Fibroblast of peridontal ligament (primary cell): ENCODE data around the gene RASGEF1B.
"Not testable (repeated sequence)": the region's sequence is repeated elsewhere in the genome, so short reads cannot be mapped to it uniquely, and the experiment has no call there.

Experiments
- DNase-seq: peaks from one replicate; pipeline ENCODE4 v3.0.0-alpha.2; 2010; ENCODE audit errors: extremely low read depth

RASGEF1B gene

DNA sequence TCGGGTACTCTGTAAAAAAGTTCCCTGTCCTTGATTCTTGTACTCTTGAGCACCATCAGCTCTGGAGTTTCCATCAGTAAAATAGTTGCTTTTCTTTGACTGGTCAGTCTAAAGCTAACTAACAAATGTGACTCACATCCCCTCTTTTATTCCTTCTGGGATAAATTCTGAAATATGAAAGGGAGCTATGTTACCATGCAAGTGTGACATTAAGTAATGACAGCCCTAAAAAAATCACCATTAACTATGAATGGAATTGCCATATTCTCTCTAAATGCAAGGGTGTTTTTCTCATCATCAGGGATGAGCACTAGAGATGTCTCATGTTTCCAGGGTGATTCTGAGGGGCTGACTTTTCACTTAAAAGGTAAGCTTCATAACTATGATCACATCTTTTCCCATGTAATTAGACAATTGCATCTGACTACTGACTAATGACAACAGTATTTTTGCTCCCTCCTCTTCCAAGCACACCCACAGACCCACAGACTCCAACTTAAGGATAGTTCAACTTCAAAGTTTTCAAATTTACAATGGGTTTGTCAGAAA is 26.9 kb upstream of the RASGEF1B start:
- no peak for DNase-seq

DNA sequence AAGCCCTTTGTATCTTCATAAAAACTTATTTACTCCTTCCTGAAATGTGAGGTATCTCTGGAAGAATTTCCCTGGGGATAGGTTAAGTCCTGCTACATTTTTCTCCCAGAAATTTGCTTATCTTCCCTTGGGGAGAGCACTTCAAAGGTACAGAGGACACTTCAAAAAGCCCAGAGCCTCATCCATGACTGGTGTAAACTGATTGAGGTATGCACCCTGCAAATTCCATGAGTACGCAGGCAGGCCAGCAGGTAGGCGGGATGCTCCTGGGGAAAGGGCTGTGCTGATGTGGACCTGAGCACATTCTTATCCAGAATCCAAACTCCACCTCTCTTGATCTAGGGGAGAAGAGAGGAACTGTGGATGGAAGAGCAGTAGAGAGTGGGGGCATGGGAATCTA is 26.3 kb upstream of the RASGEF1B start:
- DNase-seq, result no peak

DNA sequence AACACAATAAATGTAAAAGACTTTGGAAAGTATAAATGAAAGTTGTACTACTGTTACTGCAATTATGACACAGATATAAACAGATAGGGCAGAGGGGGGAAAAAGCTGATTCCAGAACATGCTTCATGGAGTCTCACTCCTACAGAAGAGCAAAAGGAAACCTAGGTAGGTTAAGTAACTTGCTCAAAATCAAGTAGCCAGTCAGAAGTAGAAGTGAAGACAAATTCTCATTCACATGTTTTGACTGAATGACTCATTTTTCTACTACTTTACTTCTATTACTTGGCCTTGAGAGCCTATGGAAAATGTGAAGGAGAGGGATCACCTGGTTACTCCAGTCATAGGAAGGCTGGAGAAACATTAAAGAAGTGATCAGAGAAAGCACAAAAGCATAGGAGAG is 23.6 kb upstream of the RASGEF1B start:
- no peak for DNase-seq

DNA sequence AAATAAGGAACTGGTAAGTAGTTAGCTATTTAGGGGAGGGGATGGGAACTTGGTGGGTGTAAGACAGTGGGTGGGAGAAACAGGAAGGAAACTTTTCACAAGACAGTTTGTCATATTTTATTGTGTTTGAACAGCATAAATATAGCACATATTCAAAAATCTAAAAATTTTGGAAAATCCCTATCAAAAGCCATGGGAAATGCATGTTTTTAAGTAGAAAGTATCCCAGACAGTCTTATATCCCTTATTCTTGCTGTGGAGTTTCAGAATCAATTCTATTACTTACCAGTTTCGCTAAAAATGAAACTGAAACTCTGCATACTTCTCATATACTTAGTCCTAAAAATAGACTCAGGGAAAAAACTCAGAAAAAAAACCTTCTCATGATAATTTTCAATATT is 22.3 kb upstream of the RASGEF1B start:
- DNase-seq, result peak; percentile 26

DNA sequence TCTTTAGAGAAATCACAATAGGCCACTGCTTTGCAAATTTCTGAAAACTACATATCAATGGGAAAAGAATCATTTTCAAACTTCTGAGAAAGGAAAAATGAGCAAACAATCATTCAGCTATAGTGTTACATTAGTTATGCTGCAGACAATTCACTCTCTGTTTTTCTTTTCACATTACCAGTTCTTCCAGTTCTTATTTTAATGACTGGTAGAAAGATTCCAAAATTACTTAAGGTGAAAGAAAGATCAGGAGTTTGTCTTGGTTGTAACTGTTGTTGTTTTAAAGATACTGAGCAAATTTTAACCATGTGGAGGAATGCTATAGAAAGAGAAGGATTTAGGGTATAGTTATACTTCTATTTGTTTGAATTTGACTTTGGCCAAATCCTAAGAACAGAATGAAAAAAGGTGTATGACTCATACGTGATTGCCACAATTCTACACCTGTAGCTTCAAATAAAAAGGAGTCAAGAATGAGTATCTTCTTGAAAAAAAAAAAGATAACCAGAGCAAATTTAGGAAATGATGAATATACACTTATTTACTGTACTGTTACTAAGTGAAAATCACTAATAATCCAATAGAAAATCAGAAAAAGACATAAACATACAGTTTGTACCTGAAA is 21.0 kb upstream of the RASGEF1B start:
- DNase-seq, result no peak

DNA sequence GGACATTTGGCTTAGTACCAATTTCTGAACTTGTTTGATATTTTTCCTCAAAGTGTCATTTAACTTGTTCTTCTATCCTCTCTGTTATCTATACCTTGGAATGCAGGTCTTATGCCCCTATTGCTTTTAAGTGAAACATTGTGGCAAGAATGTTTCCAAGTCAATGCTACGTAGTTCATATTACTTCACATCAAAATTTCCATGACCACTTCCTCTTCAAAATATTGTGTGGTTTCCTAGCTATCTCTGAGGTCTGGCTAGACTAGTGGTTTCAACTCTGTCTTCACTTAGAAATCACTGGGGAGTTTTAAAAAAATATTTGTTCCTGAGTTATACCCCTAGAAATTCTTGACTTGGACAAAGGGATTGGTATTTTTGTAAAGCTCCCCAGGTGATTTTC is 20.2 kb upstream of the RASGEF1B start:
- DNase-seq, result no peak

DNA sequence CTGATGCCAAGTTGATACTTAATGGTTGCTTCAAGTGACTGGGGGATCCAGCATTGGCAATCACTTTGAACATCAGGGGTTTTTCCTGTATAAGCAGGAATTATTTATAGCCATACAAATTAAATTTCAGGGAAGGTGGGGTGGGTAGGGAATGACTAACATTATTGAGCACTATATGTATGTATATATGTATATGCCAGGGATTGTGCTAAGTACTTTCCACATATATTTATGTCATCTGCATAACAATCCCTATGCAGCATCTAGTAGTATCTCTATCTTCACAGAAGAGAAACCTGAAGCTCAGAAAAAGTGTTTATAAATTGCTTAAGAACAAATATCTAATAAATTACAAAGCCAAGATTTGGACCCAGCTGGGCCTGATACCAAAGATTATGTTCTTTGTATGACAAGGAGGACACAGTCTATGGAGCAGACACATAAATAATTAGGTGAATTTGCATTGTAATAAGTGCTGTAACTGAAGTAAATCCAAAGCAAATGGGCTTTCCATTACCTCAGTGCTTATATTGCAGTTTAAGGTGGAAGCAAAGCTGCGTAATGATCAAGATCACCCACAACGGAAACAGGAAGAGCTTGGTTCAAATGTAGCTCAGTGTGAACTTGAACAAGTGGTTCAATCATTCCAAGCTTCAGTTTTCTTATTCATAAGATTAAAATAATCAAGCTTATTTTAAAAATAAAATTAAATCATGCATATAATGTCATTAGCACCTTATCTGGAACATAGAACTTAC is 18.9 kb upstream of the RASGEF1B start:
- no peak for DNase-seq

DNA sequence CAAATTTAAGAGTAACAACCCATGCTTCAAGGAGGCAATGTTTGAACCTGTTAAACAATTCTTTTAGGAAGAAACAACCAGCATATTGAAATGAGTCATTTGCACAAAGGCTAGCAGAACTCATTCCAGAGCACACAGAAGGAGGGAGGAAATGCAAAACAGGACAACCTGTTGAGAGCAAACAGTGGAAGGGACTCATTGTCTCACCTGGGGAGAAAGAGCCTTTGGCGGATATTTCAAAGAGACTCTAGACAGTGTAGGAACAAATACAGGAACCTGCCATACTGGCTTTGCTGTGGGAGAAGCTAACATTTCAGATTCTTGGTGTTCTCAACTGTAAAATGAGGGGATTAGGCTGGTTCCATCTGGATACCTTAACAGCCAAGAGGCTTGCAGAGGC is 14.8 kb upstream of the RASGEF1B start:
- no peak for DNase-seq

DNA sequence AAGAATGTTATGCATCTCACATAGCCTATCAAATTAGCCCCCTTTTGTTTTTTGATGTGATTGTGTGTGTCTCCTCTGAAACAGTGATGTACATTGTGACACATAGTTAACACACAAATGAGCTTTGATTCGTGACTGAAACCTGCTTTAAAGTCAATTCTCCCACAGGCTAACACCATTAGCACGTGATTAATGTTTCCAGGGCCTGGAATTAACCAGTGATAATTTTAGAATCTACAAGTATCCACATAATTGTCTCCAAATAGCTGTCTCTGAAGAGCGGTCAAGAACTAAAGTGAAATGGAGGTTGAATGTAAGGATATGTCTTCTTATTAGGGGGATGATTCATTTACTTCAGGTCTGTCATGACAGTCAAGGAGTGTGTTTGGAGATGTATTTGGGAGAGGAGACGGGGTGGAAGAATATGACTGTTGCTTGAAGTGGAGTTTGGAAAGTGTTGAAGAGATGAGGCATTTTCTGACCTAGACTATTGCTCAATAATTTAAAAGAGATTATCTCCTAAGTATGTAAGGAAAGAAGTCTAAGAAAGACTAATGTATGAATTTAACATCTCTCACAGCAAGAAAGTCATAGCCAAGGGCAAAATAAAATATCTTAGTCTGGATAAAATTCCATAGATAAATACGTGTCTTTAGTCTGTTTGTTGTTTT is 13.7 kb upstream of the RASGEF1B start:
- DNase-seq, result no peak

DNA sequence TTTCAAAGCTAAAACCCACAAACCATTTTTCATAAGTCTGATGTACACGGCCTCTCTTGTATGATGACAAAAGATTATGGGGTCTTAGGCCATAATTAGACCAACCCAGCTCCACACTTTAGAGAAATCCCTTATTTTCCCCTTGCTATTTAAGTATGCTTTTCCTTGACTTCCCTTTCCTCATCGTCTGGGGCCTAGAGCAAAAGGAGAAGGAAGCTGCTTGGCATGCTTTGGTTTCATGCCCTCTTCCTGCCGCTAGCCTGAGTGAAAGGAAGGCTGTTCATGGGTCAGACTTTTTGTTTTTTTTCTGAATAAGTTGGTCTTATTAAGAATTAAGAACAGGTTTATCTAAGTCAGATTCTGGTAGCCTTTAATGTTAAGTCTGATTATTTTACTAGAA is 10.6 kb upstream of the RASGEF1B start:
- no peak for DNase-seq

DNA sequence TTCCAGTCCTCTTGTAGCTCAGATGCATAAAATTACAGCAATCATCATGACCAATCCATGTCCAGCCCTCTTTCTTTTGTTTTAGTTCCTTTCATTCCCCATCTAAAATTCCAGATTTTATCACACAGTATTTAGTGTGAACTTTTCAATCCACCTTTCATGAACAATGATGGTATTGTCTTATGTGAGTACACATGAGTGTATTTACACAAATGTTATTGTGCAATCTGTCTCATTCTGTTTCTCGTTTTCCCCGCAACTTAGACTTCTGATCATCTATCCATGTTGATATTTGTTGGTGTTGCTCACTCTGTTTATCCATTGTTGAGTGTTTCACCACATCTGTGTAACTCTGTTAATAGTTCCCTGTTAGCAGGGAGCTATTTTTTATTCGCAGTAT is 9.4 kb upstream of the RASGEF1B start:
- DNase-seq, result no peak

DNA sequence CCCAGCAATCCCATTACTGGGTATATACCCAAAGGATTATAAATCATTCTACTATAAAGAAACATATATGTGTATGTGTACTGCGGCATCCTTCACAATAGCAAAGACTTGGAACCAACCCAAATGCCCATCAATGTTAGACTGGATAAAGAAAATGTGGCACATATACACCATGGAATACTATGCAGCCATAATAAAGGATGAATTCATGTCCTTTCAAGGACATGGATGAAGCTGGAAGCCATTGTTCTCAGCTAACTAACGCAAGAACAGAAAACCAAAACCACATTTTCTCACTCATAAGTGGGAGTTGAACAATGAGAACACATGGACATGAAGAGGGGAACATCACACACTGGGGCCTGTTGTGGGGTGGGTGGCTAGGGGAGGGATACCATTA is 7.9 kb upstream of the RASGEF1B start:
- DNase-seq, result not testable (repeated sequence)

DNA sequence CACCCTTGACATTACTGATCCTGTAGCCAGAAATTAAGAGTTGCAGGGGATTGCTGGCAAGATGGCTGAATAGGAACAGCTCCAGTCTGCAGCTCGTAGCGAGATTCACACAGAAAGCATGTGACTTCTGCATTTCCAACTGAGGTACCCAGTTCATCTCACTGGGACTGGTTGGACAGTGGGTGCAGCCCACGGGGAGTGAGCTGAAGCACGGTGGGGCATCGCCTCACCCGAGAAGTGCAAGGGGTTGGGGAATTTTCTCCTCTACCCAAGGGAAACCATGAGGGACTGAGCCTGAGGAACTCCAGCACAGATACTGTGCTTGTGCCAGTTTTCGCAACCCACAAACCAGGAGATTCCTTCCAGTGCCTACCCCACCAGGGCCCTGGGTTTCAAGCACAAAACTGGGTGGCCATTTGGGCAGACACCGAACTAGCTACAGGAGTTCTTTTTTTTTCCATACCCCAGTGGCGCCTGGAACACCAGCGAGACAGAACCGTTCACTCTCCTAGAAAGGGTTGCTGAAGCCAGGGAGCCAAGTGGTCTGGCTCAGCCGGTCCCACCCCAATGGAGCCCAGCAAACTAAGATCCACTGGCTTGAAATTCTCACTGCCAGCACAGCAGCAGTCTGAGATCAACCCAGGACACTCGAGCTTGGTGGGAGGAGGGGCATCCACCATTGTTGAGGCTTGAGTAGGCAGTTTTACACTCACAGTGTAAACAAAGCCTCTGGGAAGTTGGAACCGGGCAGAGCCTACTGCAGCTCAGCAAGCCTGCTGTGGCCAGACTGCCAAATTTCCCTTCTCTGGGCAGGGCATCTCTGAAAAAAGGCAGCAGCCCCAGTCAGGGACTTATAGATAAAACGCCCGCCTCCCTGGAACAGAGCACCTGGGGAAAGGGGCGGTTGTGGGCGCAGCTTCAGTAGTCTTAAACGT is 1.9 kb upstream of the RASGEF1B start:
- peak; percentile 21 for DNase-seq

DNA sequence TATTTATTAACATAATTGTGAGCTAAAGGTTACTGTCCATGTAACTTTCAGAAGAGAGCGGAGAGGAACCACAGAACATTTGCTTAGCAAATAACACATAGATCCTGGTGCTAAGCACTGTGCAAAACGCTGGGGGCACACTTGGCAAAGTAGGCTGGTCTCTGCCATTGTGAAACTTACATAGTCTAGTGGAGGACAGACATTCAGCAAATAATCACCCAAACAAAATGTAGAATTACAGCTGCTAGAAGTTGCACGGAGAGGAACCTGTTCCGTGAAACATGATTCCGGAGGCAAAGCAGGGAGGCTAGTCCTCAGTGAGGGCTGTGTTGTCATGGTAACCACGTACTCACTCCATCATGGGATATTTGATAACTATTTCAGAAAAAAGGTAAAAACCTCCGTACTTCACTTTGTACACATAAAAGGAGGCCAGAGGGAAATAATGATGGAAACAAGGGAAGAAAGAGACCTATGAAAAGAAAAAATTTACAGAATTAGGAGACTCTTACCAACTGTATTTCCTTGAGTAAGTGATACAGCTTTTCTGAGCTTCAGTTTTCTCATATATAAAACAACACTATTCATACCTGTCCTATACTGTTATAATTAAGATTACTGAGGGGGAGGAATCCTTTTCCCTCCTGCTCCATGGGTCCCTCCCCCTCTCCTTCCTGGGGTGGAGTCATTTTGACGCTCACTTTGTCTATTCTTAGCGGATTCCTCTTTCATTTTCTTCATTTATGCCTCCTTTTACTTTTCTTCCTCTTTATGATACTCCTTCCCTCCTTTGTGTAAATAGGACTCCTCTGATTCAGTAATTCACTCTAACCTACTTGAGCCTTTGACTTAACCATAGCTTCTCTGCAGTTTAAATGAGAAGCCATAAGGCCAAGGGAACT is 825 bp upstream of the RASGEF1B start:
- peak; percentile 22 for DNase-seq

DNA sequence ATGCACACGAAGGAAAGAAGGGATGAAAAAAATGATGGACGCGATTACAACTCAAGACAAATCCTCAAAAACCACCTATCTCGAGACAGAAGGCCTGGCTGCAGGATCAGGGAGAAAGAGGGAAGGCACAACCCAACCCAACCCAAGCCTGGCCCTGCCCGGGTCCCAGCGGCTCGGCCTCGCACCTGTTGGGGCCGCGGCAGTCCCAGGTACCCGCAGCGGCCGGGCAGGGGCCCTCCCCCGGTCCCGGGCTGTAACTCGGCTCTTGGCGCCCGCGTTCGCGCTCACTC is 464 bp downstream of the RASGEF1B start:
- no peak for DNase-seq

DNA sequence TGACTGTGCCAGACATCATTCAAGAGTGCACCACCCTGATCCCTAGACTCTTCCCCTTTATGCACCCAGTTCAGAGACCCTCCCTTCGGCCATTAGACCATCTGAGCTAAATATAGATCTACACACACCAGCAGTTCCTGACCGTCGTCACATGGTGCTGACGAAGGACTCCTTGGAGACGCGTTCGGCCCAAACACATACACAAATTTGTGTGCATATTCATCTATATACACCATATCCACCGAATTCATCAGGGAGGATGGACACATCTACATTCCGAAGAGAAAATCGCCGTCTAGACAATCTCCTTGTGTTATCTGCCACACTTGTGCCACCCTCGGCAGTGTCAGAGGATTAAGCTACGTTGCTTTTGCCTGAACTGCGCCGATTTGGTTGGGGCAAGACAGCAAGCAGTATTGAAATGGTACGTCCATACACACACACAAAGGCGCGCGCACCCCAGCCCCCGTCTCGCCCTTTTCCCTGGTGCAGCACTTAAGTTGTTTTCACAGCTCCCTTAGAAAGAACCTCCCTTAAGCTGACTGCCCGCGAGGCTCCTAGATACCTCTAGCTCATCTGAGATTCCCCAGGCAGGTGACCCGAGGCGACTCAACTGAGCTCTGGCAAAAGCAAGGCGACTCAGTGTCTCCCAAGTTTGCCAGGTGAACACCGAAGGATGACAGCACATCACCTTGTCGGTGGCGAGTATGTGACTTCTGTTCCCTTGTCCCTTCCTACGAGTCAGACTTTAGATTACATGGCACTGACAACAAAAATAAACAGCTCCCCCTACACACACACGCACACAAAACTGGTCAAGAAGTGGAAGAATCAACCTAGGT is 1.0 kb downstream of the RASGEF1B start:
- DNase-seq, result peak; percentile 9

DNA sequence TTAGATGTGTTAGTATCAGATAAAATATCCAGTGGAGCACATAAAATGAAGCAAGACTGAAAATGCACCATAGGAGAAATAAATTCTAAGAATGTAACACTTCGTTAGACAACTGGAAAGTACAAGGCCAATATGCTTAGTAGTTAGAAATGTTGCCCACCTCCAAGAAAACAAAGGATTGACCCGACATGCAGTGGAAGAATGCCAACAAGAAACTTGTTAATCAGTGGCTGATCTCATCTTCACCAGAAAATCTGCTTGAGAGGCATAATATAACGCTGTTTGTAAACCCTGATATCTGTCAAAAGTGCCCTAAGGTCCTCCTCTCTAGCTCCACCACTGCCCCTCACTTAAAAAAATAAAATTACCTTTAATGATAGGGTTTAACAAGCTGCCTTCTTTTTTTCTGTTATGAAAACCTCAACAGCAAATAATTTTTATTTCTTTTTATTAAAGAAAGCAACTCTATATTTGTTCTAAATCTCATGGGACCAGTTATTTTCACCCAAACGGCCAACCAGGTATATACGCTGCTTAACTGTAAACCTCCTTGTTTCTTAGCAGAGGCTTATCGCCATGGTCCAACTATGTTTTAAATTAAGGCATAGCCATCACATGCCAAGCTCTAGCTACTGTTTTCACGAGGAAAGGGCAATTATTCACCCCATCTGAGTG is 1.8 kb downstream of the RASGEF1B start:
- no peak for DNase-seq

DNA sequence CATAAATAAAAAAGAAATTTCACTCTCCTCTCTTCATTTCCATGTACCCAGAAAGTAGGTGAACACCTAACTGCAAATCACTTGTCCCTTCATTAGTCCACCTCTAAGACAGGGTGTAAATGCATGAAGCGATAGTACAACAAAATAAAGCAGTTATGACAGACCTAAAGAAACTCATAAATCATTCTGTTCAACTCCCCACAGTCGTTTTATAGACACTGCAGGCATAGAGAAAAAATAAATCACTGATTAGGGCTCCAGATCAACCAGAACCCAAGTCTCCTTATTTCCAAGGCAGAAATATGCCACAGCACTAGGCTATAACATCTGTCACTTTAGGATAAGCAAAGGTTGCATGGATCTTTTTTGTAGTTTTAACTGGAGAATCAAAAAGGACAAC is 3.0 kb downstream of the RASGEF1B start:
- DNase-seq, result no peak

DNA sequence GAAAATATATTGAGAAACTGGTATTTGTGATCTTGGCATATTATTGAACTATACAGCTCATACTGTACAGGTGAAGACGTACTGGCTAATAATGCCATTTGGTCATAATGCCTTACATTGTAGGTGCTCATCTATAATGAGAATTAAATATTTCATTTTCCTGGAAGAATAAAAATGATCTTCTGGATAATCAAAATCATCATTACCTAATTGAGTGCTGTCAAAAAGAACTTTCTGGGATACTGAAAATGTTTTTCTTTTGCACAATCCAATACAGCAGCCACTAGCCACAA is 4.1 kb downstream of the RASGEF1B start:
- DNase-seq, result no peak
